Stimulated activated CD4-positive, alpha-beta T cell treated with anti-CD3 and anti-CD28 coated beads, Interleukin-2, amount 100 ng/mL, for 24 hours (primary cell): Measurements from ENCODE around the gene SNX18.

Experiments used
- DNase-seq, 2 donors: peaks; one replicate each; pipeline ENCODE4 v3.0.0-alpha.2; 2020

SNX18 gene

GRCh38 chr5:54544044-54544443, 26.5 kb downstream of the SNX18 start:
- no peak for DNase-seq

- no peak for DNase-seq
Observed at GRCh38 chr5:54545796-54546195, 28.2 kb downstream of the SNX18 start.

- no peak for DNase-seq
Observed at GRCh38 chr5:54547711-54548250, 30.2 kb downstream of the SNX18 start.

GRCh38 chr5:54548565-54548964, 31.0 kb downstream of the SNX18 start:
- DNase-seq: no peak

GRCh38 chr5:54551292-54551691, 33.7 kb downstream of the SNX18 start:
- DNase-seq: no peak

- DNase-seq: no peak
Observed at GRCh38 chr5:54551926-54552325, 34.4 kb downstream of the SNX18 start.

GRCh38 chr5:54552446-54552845, 34.9 kb downstream of the SNX18 start:
- no peak for DNase-seq

- no peak for DNase-seq
Observed at GRCh38 chr5:54553659-54554207, 36.2 kb downstream of the SNX18 start.

GRCh38 chr5:54556141-54556540, 38.6 kb downstream of the SNX18 start:
- no peak for DNase-seq

GRCh38 chr5:54558362-54558761, 40.8 kb downstream of the SNX18 start:
- no peak for DNase-seq

GRCh38 chr5:54561651-54562050, 44.1 kb downstream of the SNX18 start:
- no peak for DNase-seq

GRCh38 chr5:54563083-54563761, 45.7 kb downstream of the SNX18 start:
- no peak for DNase-seq

- DNase-seq: no peak
Observed at GRCh38 chr5:54567996-54568395, 50.4 kb downstream of the SNX18 start.

- DNase-seq: no peak
Observed at GRCh38 chr5:54570916-54571315, 53.4 kb downstream of the SNX18 start.

- DNase-seq: no peak
Observed at GRCh38 chr5:54571462-54571861, 53.9 kb downstream of the SNX18 start.

- no peak for DNase-seq
Observed at GRCh38 chr5:54573812-54574489, 56.4 kb downstream of the SNX18 start.

GRCh38 chr5:54577528-54577927, 60.0 kb downstream of the SNX18 start:
- DNase-seq: no peak

GRCh38 chr5:54577937-54578653, 60.5 kb downstream of the SNX18 start:
- no peak for DNase-seq

- DNase-seq: no peak
Observed at GRCh38 chr5:54579591-54580295, 62.2 kb downstream of the SNX18 start.

GRCh38 chr5:54580997-54581811, 63.6 kb downstream of the SNX18 start:
- no peak for DNase-seq

GRCh38 chr5:54581831-54582548, 64.4 kb downstream of the SNX18 start:
- DNase-seq: no peak
